Hepatocyte (in vitro differentiated cells): ENCODE results near the gene GRK4.

Source experiments
- CTCF ChIP-seq: fragments of 200-600 bp; sonication (generic); IDR thresholded peaks from 2 replicates; pipeline ENCODE4 v1.5.1; 2016; ENCODE audit warnings: antibody characterized with exemption, mild to moderate bottlenecking; ENCODE audit not compliant: poor library complexity
- EZH2phosphoT487 ChIP-seq: fragments of 200-600 bp; sonication (generic); IDR thresholded peaks from one replicate; pipeline ENCODE4 v1.6.1; 2018; ENCODE audit warnings: antibody characterized with exemption, mild to moderate bottlenecking, low read depth, moderate library complexity; ENCODE audit not compliant: unreplicated experiment, severe bottlenecking

DNA sequence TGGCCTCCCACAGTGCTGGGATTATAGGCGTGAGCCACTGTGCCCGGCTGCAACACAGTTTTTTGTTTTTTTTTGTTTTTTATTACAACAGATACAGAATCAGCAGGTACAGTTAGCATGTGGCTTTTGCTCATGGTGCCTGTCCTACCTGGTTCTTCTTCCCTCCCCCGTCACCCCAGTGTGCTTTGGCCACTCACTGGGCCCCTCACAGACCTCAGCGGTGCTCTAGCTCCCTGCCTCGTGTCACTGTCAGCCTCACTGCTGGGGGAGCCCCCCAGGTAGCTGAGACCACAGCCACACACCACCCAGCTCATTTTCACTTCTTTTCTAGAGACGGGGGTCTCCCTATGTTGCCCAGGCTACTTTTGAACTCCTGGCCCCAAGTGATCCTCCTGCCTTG is 72.3 kb downstream of the GRK4 start:
- TF ChIP-seq CTCF (no peak), EZH2phosphoT487 (no peak)
